Measurements from ENCODE around the gene KCNJ9. TPM values are rescaled to one million over a fixed set of nuclear protein-coding genes. Genes with fewer than 3 reads are reported as not detected.

The KCNJ9 gene
- total RNA-seq, 1 donor from 2014 or later, result not detected

- Histone ChIP-seq H3K36me3 (ENCODE audit: insufficient read depth, low read length) (no peaks in the 10 kb centered on the region), H3K9me3 (ENCODE audit: insufficient read depth, low read depth, low read length) (no peaks in the 10 kb centered on the region), H3K27ac (ENCODE audit: low read depth, low read length) (no peak overlapping the region), H3K79me2 (ENCODE audit: insufficient read depth, low read length) (no peaks in the 10 kb centered on the region), H3K9ac (ENCODE audit: low read length) (no peak overlapping the region), H3K27me3 (ENCODE audit: insufficient read depth, low read length) (peaks cover 18% of the 10 kb centered on the region), H3K4me1 (ENCODE audit: insufficient read depth, low read length) (peaks cover 21% of the 10 kb centered on the region), H3K4me3 (ENCODE audit: insufficient read depth, low read depth, low read length) (no peak overlapping the region), H4K20me1 (ENCODE audit: insufficient read depth, low read length) (no peaks in the 10 kb centered on the region), H3K4me2 (ENCODE audit: low read length) (no peak overlapping the region), H2AFZ (ENCODE audit: low read depth, low read length) (no peak overlapping the region)
- no peak for DNase-seq (ENCODE audit: low read depth)
- FAIRE-seq, result no peak
- peaks cover 38% of the 10 kb centered on the region for H3K4me1 Mint-ChIP-seq (ENCODE audit: low read depth, unreplicated experiment)
- TF ChIP-seq CTCF (IDR thresholded peaks at IDR 0.05; ENCODE audit: insufficient read depth, low read depth, low read length), result no peak
- TF ChIP-seq EZH2 (IDR thresholded peaks at IDR 0.05; ENCODE audit: insufficient read depth, low read length), result no peak
- peaks cover 17% of the 10 kb centered on the region for H3K27me3 Mint-ChIP-seq (ENCODE audit: low read depth, unreplicated experiment)
- H3K4me3 Mint-ChIP-seq (ENCODE audit: unreplicated experiment), result no peak overlapping the region
- peaks cover 3% of the 10 kb centered on the region for H3K9me3 Mint-ChIP-seq (ENCODE audit: unreplicated experiment)
- peak overlapping the region; percentile 0 for H3K27ac Mint-ChIP-seq (ENCODE audit: unreplicated experiment)
- peaks cover 6% of the 10 kb centered on the region for H3K36me3 Mint-ChIP-seq (ENCODE audit: low read depth, unreplicated experiment)
Measured at GRCh38 chr1:160129558-160129957, 48.2 kb downstream of the KCNJ9 start.

GRCh38 chr1:160129966-160130365 is 48.6 kb downstream of the KCNJ9 start:
- peaks cover 18% of the 10 kb centered on the region for H3K27me3 ChIP-seq (ENCODE audit: insufficient read depth, low read length)
- Mint-ChIP-seq H3K9me3 (ENCODE audit: unreplicated experiment) (peaks cover 3% of the 10 kb centered on the region), H3K27me3 (ENCODE audit: low read depth, unreplicated experiment) (peaks cover 18% of the 10 kb centered on the region), H3K36me3 (ENCODE audit: low read depth, unreplicated experiment) (peaks cover 6% of the 10 kb centered on the region), H3K27ac (ENCODE audit: unreplicated experiment) (no peak overlapping the region), H3K4me1 (ENCODE audit: low read depth, unreplicated experiment) (peaks cover 34% of the 10 kb centered on the region), H3K4me3 (ENCODE audit: unreplicated experiment) (no peak overlapping the region)
- H4K20me1 ChIP-seq (ENCODE audit: insufficient read depth, low read length), result no peaks in the 10 kb centered on the region
- H3K9me3 ChIP-seq (ENCODE audit: insufficient read depth, low read depth, low read length), result no peaks in the 10 kb centered on the region
- DNase-seq (ENCODE audit: low read depth) (no peak), FAIRE-seq (no peak)
- no peak overlapping the region for H3K4me3 ChIP-seq (ENCODE audit: insufficient read depth, low read depth, low read length)
- H3K79me2 ChIP-seq (ENCODE audit: insufficient read depth, low read length), result no peaks in the 10 kb centered on the region
- H3K9ac ChIP-seq (ENCODE audit: low read length), result no peak overlapping the region
- H3K4me1 ChIP-seq (ENCODE audit: insufficient read depth, low read length), result peaks cover 17% of the 10 kb centered on the region
- no peak overlapping the region for H2AFZ ChIP-seq (ENCODE audit: low read depth, low read length)
- no peaks in the 10 kb centered on the region for H3K36me3 ChIP-seq (ENCODE audit: insufficient read depth, low read length)
- H3K27ac ChIP-seq (ENCODE audit: low read depth, low read length), result no peak overlapping the region
- TF ChIP-seq CTCF (IDR thresholded peaks at IDR 0.05; ENCODE audit: insufficient read depth, low read depth, low read length) (no peak), EZH2 (IDR thresholded peaks at IDR 0.05; ENCODE audit: insufficient read depth, low read length) (no peak)
- H3K4me2 ChIP-seq (ENCODE audit: low read length), result no peak overlapping the region

- no peaks in the 10 kb centered on the region for H3K36me3 ChIP-seq (ENCODE audit: insufficient read depth, low read length)
- H3K36me3 Mint-ChIP-seq (ENCODE audit: low read depth, unreplicated experiment), result peaks cover 8% of the 10 kb centered on the region
Measured at GRCh38 chr1:160130486-160130885, 49.1 kb downstream of the KCNJ9 start.

More at GRCh38 chr1:160130486-160130885, 49.1 kb downstream of the KCNJ9 start:
- no peak overlapping the region for H3K4me2 ChIP-seq (ENCODE audit: low read length)
- no peaks in the 10 kb centered on the region for H3K79me2 ChIP-seq (ENCODE audit: insufficient read depth, low read length)
- H3K27me3 Mint-ChIP-seq (ENCODE audit: low read depth, unreplicated experiment), result peaks cover 21% of the 10 kb centered on the region
- TF ChIP-seq CTCF (IDR thresholded peaks at IDR 0.05; ENCODE audit: insufficient read depth, low read depth, low read length) (no peak), EZH2 (IDR thresholded peaks at IDR 0.05; ENCODE audit: insufficient read depth, low read length) (no peak)
- H3K9me3 ChIP-seq (ENCODE audit: insufficient read depth, low read depth, low read length), result no peaks in the 10 kb centered on the region
- H3K9me3 Mint-ChIP-seq (ENCODE audit: unreplicated experiment), result peaks cover 3% of the 10 kb centered on the region
- H3K4me3 Mint-ChIP-seq (ENCODE audit: unreplicated experiment), result no peak overlapping the region
- H2AFZ ChIP-seq (ENCODE audit: low read depth, low read length), result no peak overlapping the region
- DNase-seq (ENCODE audit: low read depth) (no peak), FAIRE-seq (no peak)
- no peak overlapping the region for H3K9ac ChIP-seq (ENCODE audit: low read length)
- peak overlapping the region; percentile 15 for H3K27ac Mint-ChIP-seq (ENCODE audit: unreplicated experiment)
- no peak overlapping the region for H3K27ac ChIP-seq (ENCODE audit: low read depth, low read length)
- H3K4me1 Mint-ChIP-seq (ENCODE audit: low read depth, unreplicated experiment), result peaks cover 33% of the 10 kb centered on the region
- peaks cover 18% of the 10 kb centered on the region for H3K27me3 ChIP-seq (ENCODE audit: insufficient read depth, low read length)
- H4K20me1 ChIP-seq (ENCODE audit: insufficient read depth, low read length), result no peaks in the 10 kb centered on the region
- peaks cover 12% of the 10 kb centered on the region for H3K4me1 ChIP-seq (ENCODE audit: insufficient read depth, low read length)
- no peak overlapping the region for H3K4me3 ChIP-seq (ENCODE audit: insufficient read depth, low read depth, low read length)

All from astrocyte (in vitro differentiated cells and primary cell).